DMS153 treated with DMSO at 0.1 percent for 48 hours (cell line): ENCODE measurements around the gene XK.

Source experiments
- DNase-seq: peaks from one replicate; lab custom pipeline; 2025; ENCODE audit not compliant: unreplicated experiment; lab: John Stamatoyannopoulos, UW

Gene XK

DNA sequence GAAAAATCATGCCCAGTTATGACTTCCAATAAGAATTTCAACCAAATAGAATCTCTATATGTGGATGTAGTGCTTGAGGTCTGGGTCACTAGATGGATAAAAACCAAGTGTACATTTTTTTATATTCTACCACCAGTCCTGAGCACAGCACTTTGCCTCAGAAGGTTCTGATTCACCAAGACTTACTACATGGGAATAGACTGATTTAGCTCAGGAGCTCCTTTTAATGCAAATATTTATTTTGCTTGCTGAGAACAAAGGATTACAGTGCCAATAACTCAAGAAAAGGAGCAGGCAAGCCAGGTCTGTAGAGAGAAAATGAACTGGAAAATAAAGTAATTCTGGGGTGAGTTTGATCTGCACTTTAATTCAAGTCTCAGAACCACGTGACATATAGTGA, 6.4 kb upstream of the XK start:
- DNase-seq, result no peak

DNA sequence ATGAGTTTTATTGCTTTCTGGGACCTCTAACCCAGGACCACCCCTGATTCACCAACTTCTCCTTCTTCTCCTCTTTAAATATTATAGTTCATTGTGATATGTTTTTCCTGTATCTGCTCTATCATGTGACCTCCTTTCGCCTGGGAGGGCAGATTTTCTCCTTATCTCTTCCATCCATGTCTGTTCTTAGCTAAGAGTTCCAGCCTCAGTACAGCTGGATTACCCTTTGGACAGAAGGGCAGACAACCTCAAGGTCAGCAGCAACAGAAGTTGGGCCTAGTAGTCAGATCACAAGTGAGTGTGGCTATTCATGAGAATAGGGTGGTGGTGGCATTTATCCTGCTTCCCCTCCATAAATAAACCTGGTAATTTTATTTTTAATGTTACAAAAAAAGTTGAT, 5.7 kb upstream of the XK start:
- DNase-seq, result no peak

DNA sequence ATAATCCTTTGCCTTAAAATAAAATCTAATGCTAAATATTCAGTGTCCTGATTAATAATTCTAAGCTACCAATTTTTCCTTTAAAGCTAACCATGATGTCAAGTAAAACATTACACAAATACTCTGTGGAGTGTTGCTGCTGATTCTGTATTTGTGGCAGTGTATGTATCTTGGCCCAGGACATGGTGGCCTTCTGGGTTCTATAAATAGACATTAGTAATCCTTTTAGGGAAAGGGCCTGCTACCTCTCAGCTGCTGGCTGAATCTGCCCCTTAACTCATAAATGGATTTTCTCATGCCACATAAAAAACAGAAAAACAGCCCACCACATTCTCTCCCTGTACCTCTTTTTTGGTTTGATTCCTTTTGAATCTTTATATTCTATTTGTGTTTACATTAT, 1.2 kb upstream of the XK start:
- DNase-seq, result no peak

DNA sequence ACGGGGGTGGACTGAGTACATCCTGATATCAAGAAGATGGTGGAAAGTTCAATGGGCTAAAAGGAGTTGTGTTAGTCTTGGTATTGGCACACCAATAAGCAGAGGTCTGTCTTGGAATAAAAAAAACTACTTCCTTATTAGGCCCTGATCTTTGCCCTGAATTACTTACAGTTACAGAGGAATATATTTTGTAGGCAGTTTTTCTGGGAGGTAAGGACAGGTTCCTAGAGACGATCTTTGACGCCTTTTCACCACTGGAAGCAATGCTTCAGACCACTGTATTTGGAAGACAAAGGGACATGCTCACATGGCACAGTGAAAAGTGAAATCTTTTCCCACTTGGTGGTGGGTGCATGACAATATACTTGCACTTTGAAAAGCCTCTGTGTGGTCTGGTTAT, 618 bp upstream of the XK start:
- DNase-seq, result no peak

DNA sequence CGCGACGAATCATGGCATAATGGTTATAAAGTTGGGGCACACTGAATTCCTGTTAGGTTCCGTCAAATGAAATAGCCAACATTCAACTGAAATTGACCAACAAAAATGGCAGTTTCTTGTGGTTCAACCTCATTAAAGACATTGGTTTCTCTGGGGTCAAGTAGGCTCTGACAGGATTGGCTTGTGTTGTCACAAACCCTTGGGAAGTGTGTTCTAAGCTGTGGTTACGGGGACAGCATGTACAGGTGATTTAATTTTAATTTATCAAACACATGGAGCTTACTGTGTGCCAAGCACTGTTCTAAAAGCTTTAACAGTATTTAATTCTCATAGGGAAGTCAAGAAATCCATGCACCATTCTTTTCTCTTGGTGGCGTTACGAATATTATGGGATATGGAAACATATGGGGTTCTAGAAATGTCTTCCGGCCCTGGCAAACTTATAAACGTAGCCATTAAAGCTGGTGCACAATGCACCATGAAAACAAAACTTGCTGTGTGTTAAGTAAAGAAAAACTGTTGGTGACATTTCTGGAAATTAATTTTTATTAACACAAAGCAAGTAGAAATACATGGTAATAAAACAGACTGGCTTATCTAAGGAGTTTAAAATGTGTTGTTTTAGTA, 891 bp downstream of the XK start:
- DNase-seq, result peak; percentile 1

DNA sequence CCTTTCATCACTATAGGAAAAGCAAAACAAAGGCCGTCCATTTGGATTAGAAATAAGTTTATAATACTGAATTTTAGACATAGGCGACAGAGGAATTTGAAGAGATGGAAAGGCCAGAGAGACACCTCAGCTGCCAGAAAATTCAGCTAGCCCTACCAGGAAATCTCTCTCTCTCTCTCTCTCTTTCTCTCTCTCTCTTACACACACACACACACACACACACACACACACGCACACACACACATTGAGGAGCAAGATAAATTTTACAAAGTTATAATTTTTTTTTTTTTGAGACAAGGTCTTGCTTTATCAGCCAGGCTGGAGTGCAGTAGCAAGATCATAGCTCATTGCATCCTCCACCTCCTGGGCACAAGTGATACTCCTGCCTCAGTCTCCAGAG, 1.4 kb downstream of the XK start:
- no peak for DNase-seq

DNA sequence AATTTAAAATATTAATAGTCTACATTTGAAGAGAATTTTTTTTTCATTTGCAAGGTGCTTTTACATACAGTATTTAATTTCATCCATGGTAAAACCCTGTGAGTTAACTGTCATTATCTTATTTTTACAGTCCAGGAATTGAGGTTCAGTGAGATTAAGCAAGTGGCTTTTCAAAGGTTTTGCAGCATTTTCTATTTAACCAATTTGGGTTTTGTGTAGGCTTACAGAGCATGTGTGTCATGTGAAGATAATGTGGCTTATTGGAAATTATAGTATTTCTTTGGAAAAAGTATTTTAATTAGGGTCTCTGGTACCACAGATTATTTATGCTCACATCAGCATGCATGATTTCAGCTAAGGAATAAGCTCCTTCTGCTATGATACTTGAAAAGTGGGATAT, 4.5 kb downstream of the XK start:
- no peak for DNase-seq

DNA sequence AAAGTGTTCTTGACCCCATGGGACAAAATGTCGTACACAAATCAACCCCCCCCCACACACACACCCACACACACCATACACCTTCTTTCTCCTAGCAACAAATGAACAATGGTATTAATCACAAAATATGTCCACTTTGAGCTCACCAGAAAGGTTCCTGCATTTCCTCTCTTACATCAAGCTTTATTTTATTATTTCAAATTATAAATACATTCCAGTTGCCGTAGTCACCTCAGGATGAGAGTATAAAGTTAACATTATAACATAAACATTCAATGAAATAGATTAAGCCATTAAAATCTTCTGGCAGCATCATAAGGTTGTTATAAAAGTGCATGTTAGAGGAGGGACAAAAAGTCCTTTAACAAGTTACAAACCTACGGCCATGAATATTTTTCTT, 7.3 kb downstream of the XK start:
- DNase-seq, result no peak

DNA sequence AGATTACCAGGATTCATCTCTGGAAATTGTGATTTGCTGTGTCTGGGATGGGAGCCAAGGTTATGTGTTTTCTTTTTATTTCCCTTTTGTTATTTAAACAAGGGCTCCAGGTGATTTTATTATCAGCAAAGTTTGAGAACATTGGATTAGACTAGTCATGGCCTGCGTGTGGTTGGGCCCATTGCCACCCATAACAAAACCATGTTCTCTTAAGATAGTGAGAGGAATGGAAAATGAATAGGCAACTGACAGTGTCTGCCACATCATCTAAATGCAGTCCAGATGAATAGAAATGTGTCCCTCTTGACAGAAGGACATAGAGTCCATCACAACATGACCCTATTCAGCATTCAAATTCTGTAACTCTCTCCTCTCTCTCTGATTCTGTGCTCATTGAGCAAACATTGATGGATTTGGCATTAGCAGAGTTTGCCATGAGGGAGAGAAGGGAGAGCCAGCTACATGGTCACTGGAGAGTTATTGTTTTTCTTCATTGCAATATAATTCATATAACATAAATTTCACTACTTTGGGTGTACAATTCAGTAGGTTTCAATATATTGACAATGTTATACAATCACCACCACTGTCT, 11.7 kb downstream of the XK start:
- peak; percentile 27 for DNase-seq

DNA sequence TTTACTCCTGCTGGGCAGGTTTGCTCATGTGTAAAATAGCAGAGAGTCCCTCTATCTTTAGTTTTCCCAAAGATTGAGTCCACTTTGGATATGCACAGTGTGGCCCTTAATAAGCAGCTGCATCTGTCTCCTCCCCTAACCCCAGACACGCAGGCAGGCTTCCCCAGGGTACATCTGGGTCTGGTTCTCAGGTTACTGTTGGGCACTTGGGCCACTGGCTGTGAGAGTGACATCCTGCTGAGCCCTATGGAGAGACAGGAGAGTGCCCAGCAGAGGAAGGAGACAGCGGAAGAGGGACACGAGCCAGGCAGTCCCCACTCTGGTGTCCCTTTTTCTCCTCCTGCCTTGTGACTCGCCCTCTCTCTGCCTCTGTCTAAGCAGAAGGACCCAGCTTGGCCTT, 16.0 kb downstream of the XK start:
- DNase-seq, result peak; percentile 7

DNA sequence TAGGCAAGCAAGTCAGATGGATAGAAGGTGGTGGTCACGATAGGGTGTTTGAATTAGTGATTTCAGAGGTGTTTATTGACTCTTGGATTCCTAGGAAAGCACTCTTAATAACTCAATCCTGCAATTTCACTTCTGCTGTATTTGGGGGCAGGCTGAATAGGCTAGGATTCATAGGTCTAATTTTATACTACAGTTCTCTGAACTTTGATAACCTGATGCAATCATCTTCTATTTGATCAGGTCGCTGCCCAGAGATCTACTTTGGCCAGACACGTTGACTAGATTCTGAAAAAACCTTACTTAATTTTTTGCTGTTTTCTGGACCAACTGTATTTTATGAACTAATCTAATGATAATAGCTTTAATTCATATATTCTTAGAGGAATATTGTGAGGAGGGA, 26.4 kb downstream of the XK start:
- no peak for DNase-seq

DNA sequence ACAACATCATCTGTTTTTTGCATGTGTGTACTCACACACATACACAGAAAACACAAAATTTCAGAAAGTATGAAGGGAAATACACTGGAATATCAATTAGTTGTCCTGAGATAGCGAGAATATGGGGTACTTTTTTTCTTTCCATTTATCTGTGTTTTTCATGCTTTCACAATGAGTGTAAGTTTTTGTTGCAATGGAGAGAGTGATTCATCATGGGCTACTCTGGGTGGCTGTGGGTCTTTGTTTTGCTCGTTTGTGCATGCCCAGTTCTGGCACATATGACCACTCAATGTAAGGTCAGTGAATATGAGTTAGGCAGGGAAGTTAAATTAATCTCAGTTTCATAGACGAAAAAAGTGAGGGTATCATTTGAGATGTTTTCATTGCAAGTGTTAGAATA, 26.9 kb downstream of the XK start:
- DNase-seq, result no peak

DNA sequence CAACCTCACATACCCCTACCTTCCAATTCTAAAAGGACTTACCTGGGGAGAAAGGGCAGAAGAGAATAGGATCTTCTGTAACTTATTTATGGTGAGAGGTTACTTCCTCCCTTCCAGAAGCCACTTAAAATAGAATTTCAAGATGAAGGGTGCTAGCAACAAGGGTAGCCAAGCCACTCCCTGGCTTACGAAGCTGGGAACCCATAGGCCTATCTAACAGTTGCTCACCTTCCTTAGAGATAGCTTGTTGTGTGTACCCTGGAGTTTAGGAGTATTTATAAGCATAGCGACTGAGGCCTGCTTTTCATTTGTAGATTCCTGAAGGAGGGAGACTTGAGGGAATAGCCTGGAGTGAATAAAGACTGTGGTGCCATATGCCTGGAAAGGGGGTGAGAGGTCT, 28.9 kb downstream of the XK start:
- DNase-seq, result no peak

DNA sequence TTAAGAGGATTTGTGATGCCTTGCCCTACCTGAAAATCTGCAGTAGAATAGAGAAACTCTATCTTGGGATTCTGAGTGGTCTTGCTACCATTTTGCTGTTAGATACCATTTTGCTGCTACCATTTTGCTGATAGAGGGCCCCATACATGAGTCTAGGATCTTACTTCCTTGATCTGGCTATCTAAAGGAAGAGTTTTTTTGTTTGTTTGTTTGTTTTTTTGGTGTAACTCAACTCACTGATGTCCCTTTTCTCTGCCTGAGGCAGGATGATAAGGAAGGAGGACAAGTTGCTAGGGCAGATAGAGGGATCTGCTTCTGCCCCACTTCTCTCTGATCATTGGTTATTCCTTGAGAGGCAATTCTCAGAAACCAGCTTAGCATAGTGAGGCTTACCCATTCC, 31.0 kb downstream of the XK start:
- no peak for DNase-seq

DNA sequence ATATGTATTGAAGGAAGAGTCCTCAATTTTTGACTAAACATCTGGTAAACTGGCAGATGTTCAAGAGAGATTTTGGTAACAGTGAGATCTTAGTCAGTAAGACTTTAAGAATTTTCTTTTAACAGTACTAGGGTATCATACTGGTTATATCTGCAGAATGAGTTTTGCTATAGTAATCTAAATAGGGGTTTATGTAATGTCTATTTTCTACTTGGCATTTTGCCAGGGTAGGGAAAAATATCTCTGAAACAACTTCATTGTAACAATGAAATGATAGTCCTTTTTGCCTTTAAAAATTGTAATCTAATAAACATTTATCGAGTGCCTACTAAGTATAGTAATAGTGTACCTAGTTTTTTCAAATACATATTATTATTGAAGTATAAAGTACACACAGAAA, 32.1 kb downstream of the XK start:
- no peak for DNase-seq

DNA sequence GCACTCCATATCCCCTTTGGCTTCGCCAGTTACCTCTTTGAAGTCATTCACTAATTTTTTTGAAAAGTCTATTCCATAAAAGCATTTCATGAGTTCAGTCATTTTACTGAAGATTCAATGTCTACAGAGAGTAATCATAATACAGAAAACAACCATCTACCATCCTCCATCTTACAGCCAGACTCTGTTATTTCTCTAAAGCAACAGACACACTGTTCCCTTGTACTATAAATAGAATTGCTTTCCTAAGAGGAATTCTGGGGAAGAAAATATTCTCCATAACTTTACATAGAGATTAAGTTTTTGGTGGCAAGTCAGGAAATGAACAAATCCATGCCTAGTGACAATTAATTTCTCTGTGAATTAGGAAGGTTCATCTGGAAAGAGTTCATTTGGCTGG, 37.0 kb downstream of the XK start:
- no peak for DNase-seq

DNA sequence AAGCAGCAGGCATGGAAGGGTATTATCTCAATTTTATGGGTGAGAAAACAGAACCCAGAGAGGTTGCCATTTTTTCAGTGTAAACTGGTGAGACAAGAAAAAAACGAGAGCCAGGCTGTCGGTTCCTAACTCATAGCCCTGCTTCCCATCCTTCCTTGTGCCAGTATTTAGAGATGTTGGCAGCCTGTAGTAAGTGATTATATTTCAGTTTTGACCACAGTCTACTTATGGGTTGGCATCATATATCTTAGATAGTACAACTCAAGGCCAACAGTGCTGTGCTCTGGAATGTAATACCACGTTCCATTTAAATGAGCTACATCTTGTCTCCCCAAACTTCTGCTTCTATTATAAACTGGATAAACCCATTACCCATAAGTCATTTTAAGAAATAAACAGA, 40.8 kb downstream of the XK start:
- DNase-seq, result no peak

DNA sequence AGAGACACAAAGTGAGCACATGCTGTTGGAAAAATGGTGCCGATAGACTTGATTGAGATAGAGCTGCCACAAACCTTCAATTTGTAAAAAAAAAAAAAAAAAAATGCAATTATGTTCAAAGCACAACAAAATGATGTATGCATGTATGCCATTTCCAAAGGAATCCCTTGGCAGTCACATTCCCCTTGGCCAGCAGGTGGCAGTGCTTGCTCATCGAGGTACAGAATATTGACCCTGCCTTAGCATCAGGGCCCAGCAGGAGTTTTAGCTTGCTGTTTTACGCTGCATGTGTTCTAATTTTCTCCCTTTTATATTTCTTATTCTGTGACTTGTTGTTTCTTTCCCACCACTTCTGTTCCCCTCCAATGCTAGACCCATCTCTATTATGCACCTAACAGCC, 59.8 kb downstream of the XK start:
- DNase-seq, result no peak

DNA sequence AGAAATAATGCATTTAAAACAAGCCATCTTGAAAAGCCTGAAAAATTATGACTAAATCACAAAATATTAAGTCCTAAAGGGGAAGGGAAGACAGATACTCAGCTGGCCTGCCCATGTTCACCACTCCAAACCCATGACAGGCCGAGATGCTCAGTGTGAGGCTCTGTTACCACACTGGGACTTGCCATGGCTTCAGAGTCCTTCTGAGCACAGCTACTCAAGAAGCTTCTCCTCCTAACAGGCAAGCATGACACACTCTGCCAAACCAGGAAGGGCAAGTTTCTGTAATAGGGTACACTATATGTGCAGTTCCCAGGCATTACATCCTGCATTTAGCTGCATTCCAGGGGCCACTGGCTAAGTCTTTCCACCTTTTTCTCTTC, 60.2 kb downstream of the XK start:
- DNase-seq, result no peak

DNA sequence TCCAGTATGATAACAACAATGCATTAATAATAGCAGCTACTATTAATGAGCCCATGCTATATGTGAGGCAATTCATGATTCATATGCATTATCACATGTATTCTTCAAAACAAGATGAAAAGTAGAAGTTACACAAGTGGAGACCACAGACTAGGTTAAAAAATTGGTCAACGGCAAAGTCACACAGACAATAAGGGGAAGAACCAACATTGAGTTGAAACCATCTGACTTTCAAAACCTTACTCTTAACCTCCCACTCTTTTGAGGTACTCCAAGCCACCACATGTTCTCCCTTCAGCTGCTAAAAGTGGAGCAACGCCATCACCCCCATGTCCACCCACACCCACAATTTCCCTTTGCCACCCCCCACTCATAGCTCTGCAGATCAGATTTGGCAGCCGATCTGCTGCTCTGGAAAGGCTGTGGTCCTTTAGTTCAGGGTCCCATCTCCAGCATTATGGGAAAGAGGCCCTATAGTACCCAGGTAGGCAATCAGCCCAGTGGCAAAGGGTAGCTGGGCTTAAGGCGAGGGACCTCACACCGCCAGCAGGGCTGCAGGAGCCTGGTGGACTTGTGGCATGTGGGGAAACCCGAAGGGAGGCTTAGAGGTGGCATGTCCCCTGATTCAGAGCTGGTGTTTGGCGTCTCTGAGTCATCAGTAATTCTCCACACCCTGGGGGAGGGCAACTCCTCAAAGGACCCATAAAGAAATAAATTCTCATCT, 60.8 kb downstream of the XK start:
- no peak for DNase-seq

DNA sequence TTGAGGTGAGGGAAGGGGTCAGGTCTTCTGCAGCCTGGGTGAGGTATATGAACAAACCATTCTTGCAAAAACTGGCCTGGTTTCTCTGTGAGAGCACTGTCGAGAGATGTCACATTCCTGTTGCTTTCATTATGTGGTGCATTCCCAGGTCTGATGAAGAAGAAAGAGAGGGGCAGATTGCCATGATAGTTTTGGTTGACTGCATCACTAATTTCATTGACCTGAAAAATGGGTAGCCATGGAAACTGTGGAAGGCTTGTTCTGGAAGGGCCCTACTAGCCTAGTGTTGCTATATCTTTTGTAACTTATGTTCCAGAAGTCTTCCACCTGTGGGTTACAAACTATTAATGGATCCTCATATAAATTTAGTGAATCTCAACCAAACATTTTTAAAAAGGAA, 61.4 kb downstream of the XK start:
- DNase-seq, result no peak

DNA sequence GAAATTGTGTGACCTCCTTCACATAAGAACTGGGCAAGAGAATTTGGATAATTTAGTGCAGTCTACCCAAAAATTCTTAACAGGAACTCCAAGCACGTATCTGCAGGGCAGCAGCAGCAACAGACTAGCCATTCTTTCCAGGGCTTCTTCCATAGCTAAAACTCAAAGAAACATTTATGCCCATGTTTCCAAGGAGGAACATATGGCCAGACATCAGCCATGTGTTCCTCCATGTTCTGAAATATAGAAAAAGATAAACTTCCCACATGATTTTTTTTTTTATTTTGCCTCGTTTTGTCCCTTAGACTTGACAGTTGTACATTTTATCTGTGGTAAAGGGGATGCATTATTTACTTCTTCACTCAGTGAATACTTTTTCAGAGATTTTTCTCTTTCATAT, 66.7 kb downstream of the XK start:
- no peak for DNase-seq

DNA sequence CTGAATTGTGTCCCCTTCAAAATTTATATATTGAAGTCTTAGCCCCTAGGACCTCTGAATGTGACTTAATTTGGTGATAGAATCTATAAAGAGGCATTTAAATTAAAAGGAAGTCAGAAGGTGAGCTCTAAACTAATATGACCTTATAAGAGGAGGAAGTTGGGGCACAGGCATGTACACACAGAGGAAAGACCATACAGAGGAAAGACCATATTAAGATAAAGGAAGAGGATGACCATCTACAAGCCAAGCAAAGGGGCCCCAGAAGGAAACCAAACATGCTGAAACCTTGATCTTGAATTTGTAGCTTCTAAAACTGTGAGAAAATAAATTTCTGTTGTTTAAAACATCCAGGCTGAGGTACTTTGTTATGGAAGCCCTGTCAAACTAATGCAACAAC, 67.3 kb downstream of the XK start:
- no peak for DNase-seq
